Cardiac muscle cell (in vitro differentiated cells and primary cell): ENCODE results near the gene TGFBR2. TPM values are rescaled to one million over a fixed set of nuclear protein-coding genes. Genes with fewer than 3 reads are reported as not detected.

ENCODE experiments used
- DNase-seq, 2 donors: peaks; one replicate each; pipeline versions ENCODE4 v3.0.0 to v3.0.0-alpha.2; 2010 to 2017; ENCODE audit warnings: low read depth in 1 of 2, low spot score in 1 of 2
- H3K27ac ChIP-seq: fragments of 200-600 bp; sonication (generic); 2 replicates; pipeline ENCODE4 v1.5.1; 2016
- H3K27me3 ChIP-seq: fragments of 200-600 bp; sonication (generic); 2 replicates; pipeline ENCODE4 v1.6.0; 2016; ENCODE audit warnings: control low read depth
- H3K36me3 ChIP-seq: fragments of 200-600 bp; sonication (generic); 2 replicates; pipeline ENCODE4 v1.5.1; 2016; ENCODE audit warnings: control low read depth
- H3K4me1 ChIP-seq: fragments of 200-600 bp; sonication (generic); 2 replicates; pipeline ENCODE4 v1.8.1; 2017; ENCODE audit warnings: low read depth, mild to moderate bottlenecking, mixed run types
- H3K4me3 ChIP-seq: fragments of 200-600 bp; sonication (generic); 2 replicates; pipeline ENCODE4 v1.5.1; 2016; ENCODE audit warnings: mild to moderate bottlenecking
- H3K9me3 ChIP-seq: fragments of 200-600 bp; sonication (generic); 2 replicates; pipeline ENCODE4 v1.5.1; 2017; ENCODE audit warnings: low read depth, mild to moderate bottlenecking, control low read depth
- polyA plus RNA-seq: library from polyadenylated mRNA; unstranded; fragments of >200 nt; fragmentation: Nextera tagmentation; extraction: Ambion mirVana; gene quantifications from 2 replicates; pipeline ENCODE4 v1.2.1, GENCODE V29; 2016
- total RNA-seq: library from RNA; depleted of rRNA; stranded (reverse); fragments of >200 nt; gene quantifications from 2 replicates; pipeline ENCODE4 v1.2.3, GENCODE V29; 2016
- TF ChIP-seq, protein P1 (sequence below): IDR thresholded peaks from 2 replicates; pipeline ENCODE4 v1.5.1; 2012; ENCODE audit warnings: low read depth, mild to moderate bottlenecking, low read length

Gene TGFBR2
- total and polyA plus RNA-seq, 2 experiments from 2014 or later: 7.0 to 11.2 TPM

DNA sequence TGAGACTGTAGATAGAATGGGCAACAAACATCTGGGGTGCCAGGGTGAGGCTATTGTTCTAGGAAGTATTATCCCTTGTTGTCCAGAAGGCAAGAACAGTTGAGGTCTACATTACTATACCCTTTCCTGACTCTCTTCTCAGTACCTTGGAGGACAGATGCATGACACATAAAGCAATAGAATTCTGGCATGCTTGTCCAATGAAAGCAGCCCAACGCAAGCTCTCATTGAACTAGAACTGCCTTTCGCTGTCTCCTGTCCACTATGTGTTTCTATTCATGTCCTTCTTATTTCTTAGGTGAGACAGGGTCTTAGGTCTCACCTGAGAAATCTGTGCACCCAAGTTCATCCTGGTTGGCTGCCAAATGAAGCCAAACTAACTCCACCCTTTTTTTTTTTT, 68.6 kb downstream of the TGFBR2 start:
- DNase-seq: no peak
- Histone ChIP-seq H3K4me1 (no peaks in the 10 kb centered on the region), H3K36me3 (peaks cover 39% of the 10 kb centered on the region), H3K27ac (no peak overlapping the region), H3K27me3 (no peaks in the 10 kb centered on the region), H3K9me3 (no peaks in the 10 kb centered on the region), H3K4me3 (no peak overlapping the region)
- TF ChIP-seq, protein P1, sequence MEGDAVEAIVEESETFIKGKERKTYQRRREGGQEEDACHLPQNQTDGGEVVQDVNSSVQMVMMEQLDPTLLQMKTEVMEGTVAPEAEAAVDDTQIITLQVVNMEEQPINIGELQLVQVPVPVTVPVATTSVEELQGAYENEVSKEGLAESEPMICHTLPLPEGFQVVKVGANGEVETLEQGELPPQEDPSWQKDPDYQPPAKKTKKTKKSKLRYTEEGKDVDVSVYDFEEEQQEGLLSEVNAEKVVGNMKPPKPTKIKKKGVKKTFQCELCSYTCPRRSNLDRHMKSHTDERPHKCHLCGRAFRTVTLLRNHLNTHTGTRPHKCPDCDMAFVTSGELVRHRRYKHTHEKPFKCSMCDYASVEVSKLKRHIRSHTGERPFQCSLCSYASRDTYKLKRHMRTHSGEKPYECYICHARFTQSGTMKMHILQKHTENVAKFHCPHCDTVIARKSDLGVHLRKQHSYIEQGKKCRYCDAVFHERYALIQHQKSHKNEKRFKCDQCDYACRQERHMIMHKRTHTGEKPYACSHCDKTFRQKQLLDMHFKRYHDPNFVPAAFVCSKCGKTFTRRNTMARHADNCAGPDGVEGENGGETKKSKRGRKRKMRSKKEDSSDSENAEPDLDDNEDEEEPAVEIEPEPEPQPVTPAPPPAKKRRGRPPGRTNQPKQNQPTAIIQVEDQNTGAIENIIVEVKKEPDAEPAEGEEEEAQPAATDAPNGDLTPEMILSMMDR: no peak

DNA sequence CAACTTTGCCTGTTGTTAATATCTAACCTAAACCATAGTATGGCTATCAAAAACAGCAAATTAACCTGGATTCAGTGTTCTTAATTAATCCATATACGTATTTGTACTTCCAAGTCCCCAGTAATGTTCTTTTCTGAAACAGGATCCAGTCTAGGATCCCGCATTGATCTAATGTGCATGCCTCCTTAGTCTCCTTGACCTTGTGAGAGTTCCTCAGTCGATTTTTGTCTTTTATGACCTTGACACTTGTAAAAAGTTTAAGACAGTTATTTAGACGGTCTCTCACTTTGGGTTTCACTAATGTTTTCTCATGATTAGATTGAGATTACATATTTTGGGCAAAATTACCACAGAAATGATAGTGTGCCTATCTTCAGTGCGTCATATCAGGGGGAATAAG, 69.4 kb downstream of the TGFBR2 start:
- TF ChIP-seq, protein P1: no peak
- Histone ChIP-seq H3K27me3 (no peaks in the 10 kb centered on the region), H3K4me1 (no peaks in the 10 kb centered on the region), H3K4me3 (no peak overlapping the region), H3K36me3 (peaks cover 39% of the 10 kb centered on the region), H3K9me3 (no peaks in the 10 kb centered on the region), H3K27ac (no peak overlapping the region)
- DNase-seq: no peak

DNA sequence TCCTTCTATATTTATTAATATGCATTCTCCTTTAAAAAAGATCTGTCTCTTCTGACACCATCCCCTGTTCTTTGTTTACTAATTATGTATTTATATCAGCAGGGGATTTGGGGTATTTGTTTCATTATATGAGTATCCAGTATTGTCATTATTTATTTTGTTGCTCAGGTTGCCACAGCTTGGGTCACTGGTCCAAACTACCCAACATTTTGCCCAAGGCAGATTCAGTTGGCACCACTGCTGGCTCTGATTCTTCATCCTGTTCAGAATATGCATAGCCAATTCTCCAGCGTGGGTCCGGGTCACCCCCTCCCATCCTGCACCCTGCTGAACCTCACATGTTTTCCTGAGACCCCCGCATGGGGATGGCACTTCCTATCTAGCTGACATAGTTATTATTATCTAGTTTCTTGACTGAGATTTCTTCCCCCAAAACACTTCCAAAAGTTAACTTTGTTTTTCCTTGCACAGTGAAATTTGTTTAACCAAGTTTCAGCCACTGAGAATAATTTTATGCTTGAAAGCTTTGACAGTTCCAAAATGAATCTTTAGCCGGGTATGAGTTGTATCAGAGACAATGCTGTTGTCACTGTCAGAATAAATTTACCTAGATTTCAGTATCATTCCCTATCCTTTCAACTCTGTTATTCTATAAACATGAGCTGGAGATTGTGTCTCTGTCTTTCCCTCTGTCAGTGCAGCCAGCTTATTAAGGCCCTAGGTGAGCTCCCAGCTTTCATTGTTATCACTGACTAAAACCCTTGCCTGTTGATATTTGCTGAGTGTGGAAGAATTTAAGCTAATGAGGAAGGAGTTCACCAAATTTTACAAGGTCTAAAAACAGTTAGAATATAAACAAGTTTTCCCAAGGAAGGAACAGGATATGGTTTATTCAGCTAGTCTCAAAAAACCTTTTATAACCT, 70.3 kb downstream of the TGFBR2 start:
- TF ChIP-seq, protein P1: no peak
- Histone ChIP-seq H3K4me3 (no peak overlapping the region), H3K27ac (no peak overlapping the region), H3K27me3 (no peaks in the 10 kb centered on the region), H3K9me3 (no peaks in the 10 kb centered on the region), H3K36me3 (peaks cover 35% of the 10 kb centered on the region), H3K4me1 (no peaks in the 10 kb centered on the region)
- no peak for DNase-seq

DNA sequence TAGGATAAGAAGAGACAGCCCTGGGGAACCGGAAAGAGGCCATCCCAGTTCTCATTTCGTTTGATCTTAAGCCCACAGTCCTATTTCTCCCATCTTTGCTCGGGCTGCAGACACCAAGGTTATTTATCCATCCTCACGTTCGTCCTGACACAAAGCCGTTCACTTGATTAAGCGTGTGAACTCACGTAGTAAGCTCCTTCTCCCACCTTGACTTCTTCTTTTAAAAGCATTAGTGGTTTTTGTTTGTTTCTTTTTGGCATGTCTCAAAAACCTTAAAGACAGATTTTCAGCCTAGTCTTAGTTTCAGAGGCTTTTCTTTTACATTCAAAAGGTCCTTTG, 70.9 kb downstream of the TGFBR2 start:
- no peaks in the 10 kb centered on the region for H3K4me1 ChIP-seq
- H3K4me3 ChIP-seq: no peak overlapping the region
- no peak overlapping the region for H3K27ac ChIP-seq
- TF ChIP-seq, protein P1: no peak
- no peaks in the 10 kb centered on the region for H3K9me3 ChIP-seq
- DNase-seq: no peak
- H3K36me3 ChIP-seq: peaks cover 32% of the 10 kb centered on the region
- H3K27me3 ChIP-seq: no peaks in the 10 kb centered on the region

DNA sequence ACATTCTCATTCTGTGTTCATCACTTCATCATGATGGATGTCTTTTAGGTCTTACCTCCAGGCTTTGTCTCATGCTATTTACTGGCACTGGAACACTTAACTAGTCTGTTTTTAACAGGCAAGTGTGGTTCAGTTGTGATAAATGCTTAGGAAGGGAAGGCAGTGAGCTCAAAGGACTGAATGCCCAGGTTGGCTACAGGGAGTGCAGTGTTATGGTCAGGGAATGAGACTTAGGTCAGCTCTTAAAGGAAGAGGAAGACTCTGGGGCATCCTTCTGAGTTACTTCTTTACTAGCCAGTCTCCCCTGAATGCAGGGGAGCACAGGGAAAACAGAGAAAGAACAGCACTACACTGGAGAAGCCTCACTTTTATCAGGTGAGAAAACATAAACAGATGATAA, 72.6 kb downstream of the TGFBR2 start:
- H3K4me1 ChIP-seq: no peaks in the 10 kb centered on the region
- DNase-seq: no peak
- H3K9me3 ChIP-seq: no peaks in the 10 kb centered on the region
- H3K36me3 ChIP-seq: peaks cover 22% of the 10 kb centered on the region
- no peak overlapping the region for H3K4me3 ChIP-seq
- TF ChIP-seq, protein P1: no peak
- no peaks in the 10 kb centered on the region for H3K27me3 ChIP-seq
- no peak overlapping the region for H3K27ac ChIP-seq
